Kidney (tissue), 14 donors: ENCODE results near the gene GLDC. TPM values are rescaled to one million over a fixed set of nuclear protein-coding genes. Genes with fewer than 3 reads are reported as not detected.
A peak's percentile ranks its signal among the peaks of the same experiment; 100 is the strongest.

Experiments
- DNase-seq, 5 donors: peaks; one replicate each; pipeline ENCODE4 v3.0.0-alpha.2; 2013 to 2020
- FAIRE-seq: peaks from 2 replicates; lab custom pipeline; 2012; peaks lifted over from hg19 to GRCh38; lab: Jason Lieb, UNC
- H3K27ac ChIP-seq, 2 donors: one replicate each; pipeline ENCODE4 v1.7.0; 2013; ENCODE audit warnings: low read depth in 2 of 2, low read length in 2 of 2, inconsistent platforms in 1 of 2
- H3K27me3 ChIP-seq: one replicate; pipeline ENCODE4 v1.7.1; 2013; ENCODE audit warnings: low read length, inconsistent platforms; ENCODE audit not compliant: control insufficient read depth, insufficient read depth
- H3K36me3 ChIP-seq, 3 donors: one replicate each; pipeline versions ENCODE4 v1.7.0 to v1.7.1; 2013; ENCODE audit warnings: low read length in 3 of 3, control low read depth in 1 of 3, inconsistent platforms in 1 of 3; ENCODE audit not compliant: insufficient read depth in 3 of 3, control insufficient read depth in 2 of 3
- H3K4me1 ChIP-seq, 3 donors: one replicate each; pipeline versions ENCODE4 v1.7.0 to v1.7.1; 2013; ENCODE audit warnings: low read length in 3 of 3, inconsistent platforms in 1 of 3, low read depth in 1 of 3; ENCODE audit not compliant: control insufficient read depth in 2 of 3, insufficient read depth in 2 of 3
- H3K4me3 ChIP-seq, 3 donors: one replicate each; pipeline versions ENCODE4 v1.7.0 to v1.8.1; 2013; ENCODE audit warnings: low read length in 3 of 3, control low read depth in 1 of 3, inconsistent platforms in 1 of 3
- H3K9ac ChIP-seq, 3 donors: one replicate each; pipeline versions ENCODE4 v1.7.0 to v1.7.1; 2013; ENCODE audit warnings: low read length in 3 of 3, control low read depth in 1 of 3, inconsistent platforms in 1 of 3
- H3K9me3 ChIP-seq, 3 donors: one replicate each; pipeline versions ENCODE4 v1.7.0 to v1.7.1; 2013; ENCODE audit warnings: low read length in 3 of 3, control low read depth in 1 of 3, inconsistent platforms in 1 of 3; ENCODE audit not compliant: control insufficient read depth in 2 of 3, insufficient read depth in 1 of 3
- CTCF ChIP-seq: IDR thresholded peaks from 3 replicates; pipeline ENCODE4 v1.5.1; 2012; ENCODE audit warnings: mild to moderate bottlenecking, moderate library complexity, borderline replicate concordance; ENCODE audit not compliant: insufficient read depth; ENCODE audit errors: extremely low read depth
- intact Hi-C: fragments of 100-400 bp; cut with DNase I; formaldehyde crosslinking; loops from one replicate; pipeline ENCODE4 v1.11.1; 2022
- polyA plus RNA-seq: library from polyadenylated mRNA; stranded (reverse); fragments of 350-450 nt; fragmentation: Illumina TruSeq; extraction: RNeasy Lipid Tissue Mini Kit (QIAGEN cat#74804); gene quantifications from one replicate; pipeline ENCODE4 v1.2.3, GENCODE V29; 2014; ENCODE audit warnings: low read depth, low replicate concordance; ENCODE audit not compliant: insufficient read depth
- total RNA-seq: library from RNA; stranded (reverse); fragmentation: NEBNext Ultra II Directional; extraction: Animal tissue kit (Norgen Biotek cat#: 25700); gene quantifications from one replicate; pipeline ENCODE4 v1.2.1, GENCODE V29; 2021
- donor health status: control.
- donor health status: control.
- donor health status: control.
- donor health status: control.
- donor health status: control.
- donor health status: DM: yes; HTN: yes; CAD: no.
- donor health status: Normal renal cell carcinoma (clear cell type).

GLDC gene
- total and polyA plus RNA-seq, 2 donors from 2014 or later: 60.1 to 79.7 TPM

GRCh38 chr9:6552498-6553121, 92.9 kb downstream of the GLDC start:
- Histone ChIP-seq H3K4me1 (no peaks in the 10 kb centered on the region), H3K27me3 (no peaks in the 10 kb centered on the region), H3K9me3 (no peaks in the 10 kb centered on the region), H3K4me3 (no peak overlapping the region), H3K27ac (no peak overlapping the region), H3K9ac (no peak overlapping the region), H3K36me3 (peaks cover 0 to 23% (median 11%) of the 10 kb centered on the region in 3 donors)
- TF ChIP-seq CTCF: no peak
- FAIRE-seq (no peak), DNase-seq (no peak)
- intact Hi-C loops: no loop called here

- FAIRE-seq (no peak), DNase-seq (peak in 1 of 5 donors; percentile 9)
- H3K36me3 ChIP-seq: peaks cover 0 to 23% (median 11%) of the 10 kb centered on the region in 3 donors
- H3K4me1 ChIP-seq: no peaks in the 10 kb centered on the region
- no peaks in the 10 kb centered on the region for H3K27me3 ChIP-seq
- no peak overlapping the region for H3K4me3 ChIP-seq
- no peak for TF ChIP-seq CTCF
- H3K27ac ChIP-seq: no peak overlapping the region
- intact Hi-C loops: no loop called here
- H3K9ac ChIP-seq: no peak overlapping the region
- no peaks in the 10 kb centered on the region for H3K9me3 ChIP-seq
Measured at GRCh38 chr9:6552033-6552432, 93.5 kb downstream of the GLDC start.

- Histone ChIP-seq H3K9me3 (no peaks in the 10 kb centered on the region), H3K9ac (no peak overlapping the region), H3K36me3 (peaks cover 0 to 23% (median 9%) of the 10 kb centered on the region in 3 donors), H3K27me3 (no peaks in the 10 kb centered on the region), H3K4me3 (no peak overlapping the region), H3K4me1 (no peaks in the 10 kb centered on the region), H3K27ac (no peak overlapping the region)
- DNase-seq (no peak), FAIRE-seq (no peak)
- intact Hi-C loops: no loop called here
- TF ChIP-seq CTCF: no peak
Measured at GRCh38 chr9:6551136-6551535, 94.4 kb downstream of the GLDC start.
